HL-60 (cell line): ENCODE results near the gene MYO1B.

Experiments used
- CTCF ChIP-seq: IDR thresholded peaks from one replicate; pipeline ENCODE4 v1.5.1; 2011; ENCODE audit warnings: low read length, control low read depth, inconsistent platforms; ENCODE audit not compliant: insufficient read depth
- POLR2AphosphoS5 ChIP-seq: IDR thresholded peaks from 2 replicates; pipeline ENCODE4 v1.6.1; 2012; ENCODE audit warnings: low read depth

- no peak for TF ChIP-seq CTCF
- TF ChIP-seq POLR2AphosphoS5 = no peak
Measured at GRCh38 chr2:191347154-191347553, 102.0 kb downstream of the MYO1B start.
